Coronary artery (tissue), 2 donors: ENCODE results near the gene PBX1.
A peak's percentile ranks its signal among the peaks of the same experiment; 100 is the strongest.

ENCODE experiments used
- DNase-seq: peaks from one replicate; pipeline ENCODE4 v3.0.0-alpha.2; 2017; ENCODE audit warnings: low spot score
- H3K27ac ChIP-seq, 2 donors: fragments of 200-600 bp; sonication (generic); one replicate each; pipeline ENCODE4 v1.5.1; 2016 to 2019
- H3K4me3 ChIP-seq: fragments of 200-600 bp; sonication (generic); 2 replicates; pipeline ENCODE4 v1.5.1; 2016; ENCODE audit warnings: mild to moderate bottlenecking, moderate library complexity
- CTCF ChIP-seq: fragments of 200-600 bp; sonication (generic); IDR thresholded peaks from one replicate; pipeline ENCODE4 v1.5.1; 2019; ENCODE audit warnings: antibody characterized with exemption

PBX1 gene

GRCh38 chr1:164560121-164560541, 1.1 kb downstream of the PBX1 start:
- H3K4me3 ChIP-seq = peak overlapping the region; percentile 72
- TF ChIP-seq CTCF = no peak
- peak overlapping the region; percentile 81 to 87 for H3K27ac ChIP-seq
- DNase-seq = no peak

GRCh38 chr1:164560556-164560955, 1.6 kb downstream of the PBX1 start:
- TF ChIP-seq CTCF = no peak
- Histone ChIP-seq H3K4me3 (peak overlapping the region; percentile 72), H3K27ac (peak overlapping the region; percentile 81 to 87)
- no peak for DNase-seq

DNA sequence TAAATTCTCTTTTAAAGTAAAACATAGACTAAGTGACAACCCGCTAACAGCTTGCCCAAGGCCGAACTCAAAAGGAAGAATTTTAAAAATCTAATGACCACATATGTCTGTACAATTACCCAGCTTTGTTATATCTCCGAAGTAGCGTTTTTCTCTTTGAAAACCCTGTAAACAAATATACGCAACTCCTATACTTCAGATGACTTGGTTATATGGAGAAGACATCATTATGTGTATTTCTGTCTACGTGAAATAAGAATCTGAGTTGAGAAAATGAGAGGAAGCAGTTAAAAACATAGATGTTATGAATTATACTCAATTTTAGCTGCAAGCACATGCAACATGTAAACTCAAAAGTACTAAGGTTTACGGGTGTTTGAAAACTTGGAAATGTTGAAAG, 2.0 kb downstream of the PBX1 start:
- Histone ChIP-seq H3K4me3 (peak overlapping the region; percentile 72), H3K27ac (peak overlapping the region; percentile 81 to 87)
- no peak for DNase-seq
- TF ChIP-seq CTCF = no peak

DNA sequence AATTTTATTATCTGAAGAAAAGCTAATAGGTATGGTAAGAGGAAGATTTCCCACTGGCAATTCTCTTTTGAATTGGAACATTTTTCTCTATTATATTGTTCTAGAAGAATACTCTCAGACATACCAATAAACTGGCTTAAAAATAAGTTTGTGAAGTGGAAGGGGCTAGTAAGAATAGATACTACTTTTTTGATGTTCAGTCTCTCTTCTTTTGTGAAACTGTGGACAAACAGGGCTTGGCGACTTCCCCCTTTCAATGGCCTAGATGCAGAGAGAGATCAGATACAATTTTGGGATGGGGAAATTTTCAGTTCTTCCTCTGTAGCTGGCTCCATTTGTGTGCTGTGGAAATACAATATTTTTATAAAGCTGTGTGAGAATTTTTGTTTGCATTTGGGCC, 2.5 kb downstream of the PBX1 start:
- no peak for DNase-seq
- H3K4me3 ChIP-seq = peak overlapping the region; percentile 72

DNA sequence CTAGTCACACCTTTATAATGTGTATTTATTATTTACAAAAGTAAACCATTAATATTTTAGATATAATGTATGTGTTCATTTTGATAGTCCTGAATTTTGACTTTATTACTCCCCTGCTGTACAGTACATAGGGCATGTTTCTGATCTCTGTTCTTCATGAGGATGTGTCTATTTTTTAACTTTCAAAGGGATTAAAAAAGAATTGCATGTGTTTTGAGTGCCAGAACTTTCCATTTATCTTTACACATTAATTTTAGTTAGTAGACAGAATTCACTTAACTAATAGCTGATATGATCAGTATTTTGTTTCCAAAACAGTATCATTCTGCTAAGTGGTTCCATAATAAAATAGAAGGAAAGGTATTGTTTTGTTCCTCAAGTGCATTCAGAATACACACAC, 3.1 kb downstream of the PBX1 start:
- Histone ChIP-seq H3K4me3 (peak overlapping the region; percentile 72), H3K27ac (peak overlapping the region; percentile 75 to 81)
- DNase-seq = no peak
- TF ChIP-seq CTCF = no peak

More for the DNA sequence above, 2.5 kb downstream of the PBX1 start:
- peak overlapping the region; percentile 81 to 87 for H3K27ac ChIP-seq
- no peak for TF ChIP-seq CTCF

GRCh38 chr1:164562511-164562910, 3.5 kb downstream of the PBX1 start:
- peak overlapping the region; percentile 62 to 75 for H3K27ac ChIP-seq
- no peak for DNase-seq
- TF ChIP-seq CTCF = no peak
- peak overlapping the region; percentile 72 for H3K4me3 ChIP-seq

DNA sequence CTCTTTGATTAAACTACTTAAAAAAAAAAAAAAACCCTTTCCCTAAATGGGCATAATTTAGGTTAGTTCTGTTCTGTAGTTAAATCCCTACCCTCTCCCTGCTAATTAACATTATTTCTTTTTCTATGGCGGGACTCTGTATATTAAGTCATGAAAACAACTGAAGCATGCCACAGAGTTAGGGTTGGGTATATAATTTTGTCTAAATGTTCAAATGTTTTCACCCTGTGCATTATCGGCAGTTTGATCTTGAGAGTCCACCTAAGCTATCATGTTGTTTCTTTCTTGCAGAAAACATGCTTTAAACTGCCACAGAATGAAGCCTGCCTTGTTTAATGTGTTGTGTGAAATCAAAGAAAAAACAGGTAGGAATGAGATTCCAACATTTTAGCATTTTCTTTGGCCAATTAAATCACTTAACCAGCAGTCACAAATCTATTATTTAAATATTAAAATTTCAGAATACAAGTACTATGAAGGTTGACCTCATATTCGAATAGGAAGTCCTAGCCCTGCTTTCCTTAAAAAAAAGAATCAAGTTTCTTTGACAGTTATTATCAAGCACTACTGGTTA, 4.0 kb downstream of the PBX1 start:
- Histone ChIP-seq H3K27ac (peak overlapping the region; percentile 62 to 75), H3K4me3 (peak overlapping the region; percentile 72)
- TF ChIP-seq CTCF = no peak
- DNase-seq = no peak
